GM20000 (cell line): ENCODE data around the gene PARP3.
A peak's percentile ranks its signal among the peaks of the same experiment; 100 is the strongest.
"Not testable (repeated sequence)": the region's sequence is repeated elsewhere in the genome, so short reads cannot be mapped to it uniquely, and the experiment has no call there.

ENCODE experiments used
- DNase-seq: peaks from one replicate; pipeline ENCODE4 v3.0.0; 2012; ENCODE audit warnings: low spot score
- CTCF ChIP-seq: IDR thresholded peaks from 2 replicates; pipeline ENCODE4 v1.5.1; 2012; ENCODE audit warnings: mild to moderate bottlenecking, control low read depth; ENCODE audit errors: extremely low read depth, missing control alignments

Gene PARP3

GRCh38 chr3:51941798-51942602 is at the start of gene PARP3, which contains the start of gene RRP9:
Gene PARP3 (plus strand): TSS chr3:51942363. CDS start chr3:51943356, 993 bp downstream.
Gene RRP9 (minus strand): TSS chr3:51941904. CDS start chr3:51941867, 37 bp downstream.
- DNase-seq: peak; percentile 99
- peak; percentile 96 for TF ChIP-seq CTCF

- DNase-seq: no peak
- no peak for TF ChIP-seq CTCF
Measured at GRCh38 chr3:51894391-51894790, 47.8 kb upstream of the PARP3 start.

- DNase-seq: no peak
- no peak for TF ChIP-seq CTCF
Measured at GRCh38 chr3:51894939-51895338, 47.2 kb upstream of the PARP3 start.

GRCh38 chr3:51896607-51897305 is 45.4 kb upstream of the PARP3 start:
- TF ChIP-seq CTCF: no peak
- no peak for DNase-seq

- DNase-seq: no peak
- no peak for TF ChIP-seq CTCF
Measured at GRCh38 chr3:51897391-51897790, 44.8 kb upstream of the PARP3 start.

- not testable (repeated sequence) for DNase-seq
Measured at GRCh38 chr3:51900043-51900442, 42.1 kb upstream of the PARP3 start.

GRCh38 chr3:51902361-51902760 is 39.8 kb upstream of the PARP3 start:
- DNase-seq: not testable (repeated sequence)

GRCh38 chr3:51904034-51904823 is 37.9 kb upstream of the PARP3 start:
- TF ChIP-seq CTCF: no peak
- no peak for DNase-seq
